GM12874 (cell line): ENCODE measurements around the gene ASCC1.

ENCODE experiments used
- TF ChIP-seq, protein P1 (sequence below): IDR thresholded peaks from 2 replicates; pipeline ENCODE4 v1.5.1; 2011; ENCODE audit warnings: low read depth, mild to moderate bottlenecking, control low read depth, low read length, moderate library complexity; ENCODE audit not compliant: insufficient read depth

Gene ASCC1

DNA sequence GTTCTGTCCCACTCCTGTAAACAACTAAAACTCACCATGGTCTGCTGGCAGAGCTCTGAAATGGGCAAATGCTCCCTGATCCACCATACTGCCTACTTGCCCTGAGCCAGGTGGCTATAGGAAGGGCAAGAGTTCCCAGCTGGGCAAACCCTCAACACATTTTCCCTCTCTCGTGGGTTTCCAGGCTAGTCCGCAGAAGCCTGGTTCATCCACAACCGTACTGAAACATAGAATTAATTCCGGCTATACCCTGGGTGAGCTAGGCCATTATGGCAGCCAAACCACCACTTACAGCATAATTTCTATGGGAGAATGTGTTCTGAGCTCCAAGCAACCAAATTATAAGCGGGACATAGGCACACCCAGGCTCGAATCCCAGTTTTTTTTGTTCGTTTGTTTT is 37.5 kb upstream of the ASCC1 start:
- TF ChIP-seq, protein P1, sequence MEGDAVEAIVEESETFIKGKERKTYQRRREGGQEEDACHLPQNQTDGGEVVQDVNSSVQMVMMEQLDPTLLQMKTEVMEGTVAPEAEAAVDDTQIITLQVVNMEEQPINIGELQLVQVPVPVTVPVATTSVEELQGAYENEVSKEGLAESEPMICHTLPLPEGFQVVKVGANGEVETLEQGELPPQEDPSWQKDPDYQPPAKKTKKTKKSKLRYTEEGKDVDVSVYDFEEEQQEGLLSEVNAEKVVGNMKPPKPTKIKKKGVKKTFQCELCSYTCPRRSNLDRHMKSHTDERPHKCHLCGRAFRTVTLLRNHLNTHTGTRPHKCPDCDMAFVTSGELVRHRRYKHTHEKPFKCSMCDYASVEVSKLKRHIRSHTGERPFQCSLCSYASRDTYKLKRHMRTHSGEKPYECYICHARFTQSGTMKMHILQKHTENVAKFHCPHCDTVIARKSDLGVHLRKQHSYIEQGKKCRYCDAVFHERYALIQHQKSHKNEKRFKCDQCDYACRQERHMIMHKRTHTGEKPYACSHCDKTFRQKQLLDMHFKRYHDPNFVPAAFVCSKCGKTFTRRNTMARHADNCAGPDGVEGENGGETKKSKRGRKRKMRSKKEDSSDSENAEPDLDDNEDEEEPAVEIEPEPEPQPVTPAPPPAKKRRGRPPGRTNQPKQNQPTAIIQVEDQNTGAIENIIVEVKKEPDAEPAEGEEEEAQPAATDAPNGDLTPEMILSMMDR, result no peak

DNA sequence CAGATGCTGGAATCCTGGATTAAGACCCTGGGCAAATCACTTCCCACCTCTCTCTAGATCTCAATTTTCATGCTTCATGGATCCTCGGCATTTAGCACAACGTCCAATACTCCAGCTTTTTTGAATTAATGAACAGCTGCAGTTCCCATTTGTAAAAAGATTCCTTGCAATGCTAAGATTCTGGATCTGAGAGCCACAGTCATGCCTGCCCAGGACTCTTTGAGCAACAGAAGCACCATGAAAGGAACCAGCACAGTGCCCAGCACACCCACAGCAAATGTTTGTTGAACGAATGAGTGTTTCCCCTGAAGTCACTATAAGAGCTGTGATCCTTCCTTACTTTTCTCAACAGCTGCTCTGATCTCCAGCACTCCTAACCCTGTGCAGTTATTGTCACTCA is 36.9 kb upstream of the ASCC1 start:
- TF ChIP-seq, protein P1, result no peak

DNA sequence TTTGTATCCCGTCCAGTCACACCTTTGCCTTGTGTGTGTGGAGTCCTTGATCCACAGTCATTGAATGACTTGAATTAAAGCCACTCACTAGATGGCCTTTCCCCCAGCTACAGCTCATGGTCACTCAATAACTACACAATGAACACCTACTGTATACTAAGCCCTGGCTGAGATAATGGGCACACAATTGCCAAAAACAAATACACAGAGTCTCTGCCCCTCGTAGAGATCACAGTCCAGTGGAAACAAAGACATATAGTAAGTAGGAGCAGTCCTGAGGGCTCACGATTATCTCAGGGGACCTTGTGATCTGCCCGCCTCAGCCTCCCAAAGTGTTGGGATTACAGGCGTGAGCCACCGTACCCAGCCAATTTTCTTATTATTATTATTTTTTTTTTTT is 35.6 kb upstream of the ASCC1 start:
- TF ChIP-seq, protein P1, result no peak

DNA sequence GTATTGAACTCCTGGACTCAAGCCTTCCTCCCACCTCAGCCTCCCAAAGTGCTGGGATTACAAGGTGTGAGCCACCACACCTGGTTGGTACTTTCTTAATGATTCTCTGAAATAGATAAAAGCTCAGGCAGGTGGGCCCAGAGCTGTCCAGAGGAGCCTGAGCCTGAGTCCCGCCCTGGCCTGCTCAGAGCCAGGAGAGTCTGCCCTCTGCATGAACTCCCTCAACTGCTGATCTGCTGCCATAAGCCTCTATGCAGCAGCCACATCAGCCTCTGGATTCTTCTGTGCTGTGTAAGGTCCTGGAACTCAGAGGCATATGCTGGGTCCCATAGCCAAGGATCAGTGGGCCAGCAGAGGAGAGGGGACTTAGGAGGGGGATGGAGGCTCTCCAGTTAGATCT is 34.6 kb upstream of the ASCC1 start:
- TF ChIP-seq, protein P1, result no peak

DNA sequence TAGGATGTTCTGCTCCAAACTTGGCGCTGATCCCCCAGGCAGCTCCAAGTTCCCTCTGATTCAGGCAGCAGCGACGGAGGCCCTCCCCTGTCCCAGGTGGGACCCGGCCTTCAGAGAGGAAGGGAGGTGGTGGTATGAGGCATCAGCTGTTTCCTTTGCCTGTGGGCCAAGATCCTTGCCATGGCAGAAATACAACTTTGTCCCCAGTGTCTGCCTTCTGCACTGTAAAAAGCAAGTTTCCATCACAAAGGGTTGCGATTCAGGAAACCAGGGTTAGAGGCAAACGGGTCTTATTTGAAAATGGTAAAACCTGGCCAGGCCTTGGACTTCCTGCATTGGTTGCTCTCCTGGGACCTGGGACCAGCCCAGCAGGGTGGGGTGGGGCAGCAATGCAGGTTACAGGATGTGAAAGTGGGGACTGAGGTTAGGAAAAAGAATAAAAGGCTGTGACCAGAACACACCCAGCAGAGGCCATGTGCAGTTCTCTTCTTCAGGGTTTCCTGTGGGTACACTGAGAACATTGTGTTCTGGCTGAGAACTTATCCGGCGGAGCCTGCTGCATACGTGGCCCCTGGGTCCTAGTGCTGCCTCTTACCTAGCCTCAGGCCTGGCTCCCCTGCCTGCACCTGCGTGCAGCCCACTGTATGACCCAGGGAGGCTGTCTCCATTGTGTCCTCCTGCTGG is 32.5 kb upstream of the ASCC1 start:
- TF ChIP-seq, protein P1, result no peak

DNA sequence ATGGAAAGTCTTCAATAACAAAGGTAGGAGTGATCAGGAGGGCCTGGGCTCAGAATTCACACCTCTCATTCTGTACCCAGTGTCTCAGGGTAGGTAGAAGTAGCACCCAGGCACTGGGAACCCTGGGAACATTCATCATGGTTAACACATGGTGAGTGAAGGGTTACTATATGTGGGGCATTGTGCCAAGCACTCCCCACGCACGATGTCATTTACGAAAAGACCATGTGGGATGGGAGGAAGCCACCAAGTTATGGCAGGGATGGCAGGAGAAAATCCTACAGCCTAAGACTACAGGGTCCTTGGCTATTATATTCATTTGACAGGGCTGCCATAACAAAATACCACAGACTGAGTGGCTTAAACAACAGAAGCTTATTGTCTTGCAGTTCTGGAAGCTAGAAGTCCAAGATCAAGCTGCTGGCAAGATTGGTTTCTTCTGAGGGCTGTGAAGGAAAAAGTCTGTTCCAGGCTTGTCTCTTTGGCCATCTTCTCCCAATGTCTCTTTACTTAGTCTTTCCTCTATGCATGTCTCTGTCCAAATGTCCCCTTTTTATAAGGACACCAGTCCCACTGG is 30.0 kb upstream of the ASCC1 start:
- TF ChIP-seq, protein P1, result no peak

DNA sequence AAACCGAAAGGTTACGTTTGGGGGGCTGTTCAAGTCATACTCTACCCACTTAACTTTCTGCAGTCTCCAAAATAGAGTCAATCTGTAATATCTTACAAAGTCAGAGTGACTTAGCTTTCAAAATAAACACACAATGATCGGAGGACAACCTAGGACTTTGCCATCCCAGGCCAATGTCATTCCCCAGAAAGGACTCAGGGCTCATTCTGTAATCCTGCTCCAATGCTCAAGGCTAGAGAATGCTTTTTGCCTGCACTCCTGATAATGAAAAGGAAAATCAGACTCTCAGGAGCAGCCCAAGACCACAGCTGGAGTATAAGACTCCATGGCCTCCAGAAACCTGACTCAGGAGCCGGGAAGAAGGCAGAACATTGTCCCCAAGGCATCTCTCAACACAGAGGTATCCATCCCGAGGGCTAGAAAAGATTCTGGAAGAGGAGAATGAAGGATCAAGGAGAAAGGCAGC is 28.5 kb upstream of the ASCC1 start:
- TF ChIP-seq, protein P1, result no peak
